GM06990 (cell line): ENCODE measurements around the gene COL18A1.

Experiments
- DNase-seq: peaks from one replicate; pipeline ENCODE4 v3.0.0-alpha.2; 2011; ENCODE audit not compliant: insufficient read length; ENCODE audit errors: extremely low read depth
- H3K27me3 ChIP-seq: replicated peaks from 2 replicates; pipeline ENCODE4 v1.6.0; 2011; ENCODE audit warnings: low read length; ENCODE audit not compliant: control insufficient read depth, insufficient read depth
- H3K36me3 ChIP-seq: 2 replicates; pipeline ENCODE4 v1.5.1; 2011; ENCODE audit warnings: low read length; ENCODE audit not compliant: control insufficient read depth, insufficient read depth
- H3K4me3 ChIP-seq: replicated peaks from 2 replicates; pipeline ENCODE4 v1.5.1; 2011; ENCODE audit warnings: low read depth, mild to moderate bottlenecking, control low read depth, low read length
- TF ChIP-seq, protein P1 (sequence below): IDR thresholded peaks from 2 replicates; pipeline ENCODE4 v1.5.1; 2011; ENCODE audit warnings: low read length, control low read depth, mild to moderate bottlenecking, inconsistent platforms; ENCODE audit not compliant: insufficient read depth, poor library complexity, severe bottlenecking

Gene COL18A1

DNA sequence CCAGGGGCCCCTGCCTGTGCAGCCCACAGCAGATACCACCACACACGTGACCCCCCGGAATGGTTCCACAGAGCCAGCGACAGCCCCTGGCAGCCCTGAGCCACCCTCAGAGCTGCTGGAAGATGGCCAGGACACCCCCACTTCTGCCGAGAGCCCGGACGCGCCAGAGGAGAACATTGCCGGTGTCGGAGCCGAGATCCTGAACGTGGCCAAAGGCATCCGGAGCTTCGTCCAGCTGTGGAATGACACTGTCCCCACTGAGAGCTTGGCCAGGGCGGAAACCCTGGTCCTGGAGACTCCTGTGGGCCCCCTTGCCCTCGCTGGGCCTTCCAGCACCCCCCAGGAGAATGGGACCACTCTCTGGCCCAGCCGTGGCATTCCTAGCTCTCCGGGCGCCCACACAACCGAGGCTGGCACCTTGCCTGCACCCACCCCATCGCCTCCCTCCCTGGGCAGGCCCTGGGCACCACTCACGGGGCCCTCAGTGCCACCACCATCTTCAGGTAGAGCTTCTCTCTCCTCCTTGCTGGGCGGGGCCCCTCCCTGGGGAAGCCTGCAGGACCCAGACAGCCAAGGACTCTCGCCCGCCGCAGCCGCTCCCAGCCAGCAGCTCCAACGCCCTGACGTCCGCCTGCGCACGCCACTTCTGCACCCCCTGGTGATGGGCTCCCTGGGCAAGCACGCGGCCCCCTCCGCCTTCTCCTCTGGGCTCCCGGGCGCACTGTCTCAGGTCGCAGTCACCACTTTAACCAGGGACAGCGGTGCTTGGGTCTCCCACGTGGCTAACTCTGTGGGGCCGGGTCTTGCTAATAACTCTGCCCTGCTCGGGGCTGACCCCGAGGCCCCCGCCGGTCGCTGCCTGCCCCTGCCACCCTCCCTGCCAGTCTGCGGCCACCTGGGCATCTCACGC, 51.0 kb downstream of the COL18A1 start:
- TF ChIP-seq, protein P1, sequence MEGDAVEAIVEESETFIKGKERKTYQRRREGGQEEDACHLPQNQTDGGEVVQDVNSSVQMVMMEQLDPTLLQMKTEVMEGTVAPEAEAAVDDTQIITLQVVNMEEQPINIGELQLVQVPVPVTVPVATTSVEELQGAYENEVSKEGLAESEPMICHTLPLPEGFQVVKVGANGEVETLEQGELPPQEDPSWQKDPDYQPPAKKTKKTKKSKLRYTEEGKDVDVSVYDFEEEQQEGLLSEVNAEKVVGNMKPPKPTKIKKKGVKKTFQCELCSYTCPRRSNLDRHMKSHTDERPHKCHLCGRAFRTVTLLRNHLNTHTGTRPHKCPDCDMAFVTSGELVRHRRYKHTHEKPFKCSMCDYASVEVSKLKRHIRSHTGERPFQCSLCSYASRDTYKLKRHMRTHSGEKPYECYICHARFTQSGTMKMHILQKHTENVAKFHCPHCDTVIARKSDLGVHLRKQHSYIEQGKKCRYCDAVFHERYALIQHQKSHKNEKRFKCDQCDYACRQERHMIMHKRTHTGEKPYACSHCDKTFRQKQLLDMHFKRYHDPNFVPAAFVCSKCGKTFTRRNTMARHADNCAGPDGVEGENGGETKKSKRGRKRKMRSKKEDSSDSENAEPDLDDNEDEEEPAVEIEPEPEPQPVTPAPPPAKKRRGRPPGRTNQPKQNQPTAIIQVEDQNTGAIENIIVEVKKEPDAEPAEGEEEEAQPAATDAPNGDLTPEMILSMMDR: no peak
- Histone ChIP-seq H3K36me3 (no peaks in the 10 kb centered on the region), H3K27me3 (no peaks in the 10 kb centered on the region; the same call in 1 of the 2 replicates), H3K4me3 (no peak overlapping the region)
- no peak for DNase-seq

DNA sequence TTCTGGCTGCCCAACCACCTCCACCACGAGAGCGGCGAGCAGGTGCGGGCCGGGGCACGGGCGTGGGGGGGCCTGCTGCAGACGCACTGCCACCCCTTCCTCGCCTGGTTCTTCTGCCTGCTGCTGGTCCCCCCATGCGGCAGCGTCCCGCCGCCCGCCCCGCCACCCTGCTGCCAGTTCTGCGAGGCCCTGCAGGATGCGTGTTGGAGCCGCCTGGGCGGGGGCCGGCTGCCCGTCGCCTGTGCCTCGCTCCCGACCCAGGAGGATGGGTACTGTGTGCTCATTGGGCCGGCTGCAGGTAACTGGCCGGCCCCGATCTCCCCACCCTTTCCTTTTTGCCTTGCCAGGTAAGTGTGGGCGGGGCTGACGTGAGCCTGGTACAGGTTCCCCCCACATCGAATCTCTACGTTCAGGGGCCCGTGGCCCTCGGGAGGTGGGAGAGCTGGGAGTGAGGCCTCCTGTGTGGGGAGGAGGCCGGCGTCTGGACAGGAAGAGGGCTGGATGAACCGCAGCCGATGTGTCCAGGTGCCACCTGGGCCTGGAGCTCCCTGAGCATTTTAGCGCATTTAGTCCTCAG, 51.7 kb downstream of the COL18A1 start:
- no peaks in the 10 kb centered on the region for H3K36me3 ChIP-seq
- TF ChIP-seq, protein P1: no peak
- no peak overlapping the region for H3K4me3 ChIP-seq
- no peak for DNase-seq
- H3K27me3 ChIP-seq: no peaks in the 10 kb centered on the region; the same call in 1 of the 2 replicates

DNA sequence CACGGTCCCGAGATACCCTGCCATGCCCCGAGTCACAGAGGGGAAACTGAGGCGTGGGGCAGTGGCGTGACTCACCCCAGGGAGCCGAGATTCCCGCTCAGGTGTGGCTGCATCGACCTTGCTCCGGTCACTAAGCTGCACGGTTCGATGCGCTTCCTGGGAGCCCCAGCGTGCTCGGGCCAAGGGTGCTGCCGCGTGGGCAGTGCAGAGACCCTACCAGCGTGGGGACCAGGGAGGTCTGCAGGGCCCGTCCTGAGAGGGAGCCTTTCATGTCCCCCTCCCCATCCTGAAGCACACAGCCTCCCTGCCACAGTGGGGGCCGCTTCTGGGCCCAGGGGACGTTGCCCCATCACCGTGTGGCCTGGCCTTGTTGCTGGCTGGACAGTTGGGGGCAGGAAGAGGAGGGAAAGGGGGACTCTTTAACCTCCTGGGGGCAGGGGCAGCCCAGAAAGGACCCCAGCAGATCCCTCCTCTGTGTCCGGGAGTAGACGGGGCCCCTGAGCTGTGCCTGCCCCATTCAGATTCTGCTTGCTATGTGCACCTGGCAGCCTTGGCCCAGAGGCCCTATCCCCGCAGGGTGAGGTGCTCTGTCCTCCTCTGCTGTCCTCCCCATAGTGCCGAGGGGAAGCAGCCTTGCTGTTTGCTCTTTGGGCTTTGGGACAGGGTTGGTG, 52.3 kb downstream of the COL18A1 start:
- no peaks in the 10 kb centered on the region for H3K36me3 ChIP-seq
- DNase-seq: no peak
- no peak overlapping the region for H3K4me3 ChIP-seq
- no peaks in the 10 kb centered on the region; the same call in 1 of the 2 replicates for H3K27me3 ChIP-seq
- TF ChIP-seq, protein P1: no peak

DNA sequence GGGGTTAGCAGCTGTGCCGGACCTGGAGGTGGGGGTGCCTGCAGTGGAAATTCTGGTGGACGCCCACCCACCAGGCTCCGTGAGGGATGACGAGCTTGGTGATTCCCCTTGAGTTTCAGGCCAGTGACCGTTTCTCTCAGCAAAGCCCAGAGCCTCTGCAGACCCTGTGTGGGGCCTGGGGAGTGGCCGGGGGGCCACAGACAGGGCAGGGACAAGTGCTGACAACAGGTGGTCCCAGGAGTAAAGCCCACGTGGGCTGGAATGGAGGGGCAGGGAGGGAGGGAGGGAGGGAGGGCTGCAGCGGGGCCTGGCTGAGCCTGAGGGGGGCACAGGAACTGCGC, 52.8 kb downstream of the COL18A1 start:
- no peaks in the 10 kb centered on the region for H3K36me3 ChIP-seq
- H3K4me3 ChIP-seq: no peak overlapping the region
- TF ChIP-seq, protein P1: no peak
- no peaks in the 10 kb centered on the region; the same call in 1 of the 2 replicates for H3K27me3 ChIP-seq
- DNase-seq: no peak

DNA sequence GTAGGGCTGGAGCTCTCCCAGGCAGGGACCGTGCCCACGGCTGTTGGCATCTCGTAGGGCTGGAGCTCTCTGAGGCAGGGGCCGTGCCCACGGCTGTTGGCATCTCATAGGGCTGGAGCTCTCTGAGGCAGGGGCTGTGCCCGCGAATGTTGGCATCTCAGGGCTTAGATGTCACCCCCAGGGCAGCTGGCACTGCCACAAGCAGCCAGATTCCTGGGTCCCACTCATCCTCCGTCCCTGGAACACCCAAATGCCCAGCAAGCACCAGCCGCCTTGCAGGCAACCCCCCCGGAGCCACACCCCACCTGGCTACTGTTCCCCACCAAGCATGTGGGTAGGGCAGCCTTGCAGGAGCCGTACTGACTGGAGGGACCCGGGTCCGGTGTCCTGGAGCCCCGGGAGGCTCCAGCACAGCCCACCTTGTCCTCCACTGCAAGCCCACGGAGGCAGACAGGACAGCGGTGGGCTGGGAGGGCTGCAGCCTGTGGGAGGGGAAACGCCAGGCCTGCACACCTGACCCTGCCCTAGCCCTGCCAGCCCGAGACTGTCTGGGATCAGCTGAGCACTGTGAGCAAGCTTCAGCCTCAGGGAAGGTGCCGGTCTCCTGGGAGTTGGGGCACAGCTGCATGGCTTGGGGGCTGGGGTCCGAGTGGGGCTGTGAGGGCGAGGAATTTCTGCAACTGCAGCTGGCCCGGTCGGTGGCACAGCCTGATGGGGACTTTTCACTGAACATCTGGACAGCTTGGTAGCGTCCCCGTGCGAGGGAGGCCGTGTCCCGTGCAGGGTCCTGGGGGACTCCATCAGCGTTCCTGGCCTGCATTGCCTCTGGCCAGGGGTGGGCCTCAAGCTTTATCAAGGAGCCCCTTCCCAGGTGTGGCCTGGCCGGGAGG, 53.6 kb downstream of the COL18A1 start:
- Histone ChIP-seq H3K36me3 (no peaks in the 10 kb centered on the region), H3K27me3 (no peaks in the 10 kb centered on the region; the same call in 1 of the 2 replicates), H3K4me3 (no peak overlapping the region)
- TF ChIP-seq, protein P1: no peak
- DNase-seq: no peak
